Measurements from ENCODE around the gene PCK2.

PCK2 gene

DNA sequence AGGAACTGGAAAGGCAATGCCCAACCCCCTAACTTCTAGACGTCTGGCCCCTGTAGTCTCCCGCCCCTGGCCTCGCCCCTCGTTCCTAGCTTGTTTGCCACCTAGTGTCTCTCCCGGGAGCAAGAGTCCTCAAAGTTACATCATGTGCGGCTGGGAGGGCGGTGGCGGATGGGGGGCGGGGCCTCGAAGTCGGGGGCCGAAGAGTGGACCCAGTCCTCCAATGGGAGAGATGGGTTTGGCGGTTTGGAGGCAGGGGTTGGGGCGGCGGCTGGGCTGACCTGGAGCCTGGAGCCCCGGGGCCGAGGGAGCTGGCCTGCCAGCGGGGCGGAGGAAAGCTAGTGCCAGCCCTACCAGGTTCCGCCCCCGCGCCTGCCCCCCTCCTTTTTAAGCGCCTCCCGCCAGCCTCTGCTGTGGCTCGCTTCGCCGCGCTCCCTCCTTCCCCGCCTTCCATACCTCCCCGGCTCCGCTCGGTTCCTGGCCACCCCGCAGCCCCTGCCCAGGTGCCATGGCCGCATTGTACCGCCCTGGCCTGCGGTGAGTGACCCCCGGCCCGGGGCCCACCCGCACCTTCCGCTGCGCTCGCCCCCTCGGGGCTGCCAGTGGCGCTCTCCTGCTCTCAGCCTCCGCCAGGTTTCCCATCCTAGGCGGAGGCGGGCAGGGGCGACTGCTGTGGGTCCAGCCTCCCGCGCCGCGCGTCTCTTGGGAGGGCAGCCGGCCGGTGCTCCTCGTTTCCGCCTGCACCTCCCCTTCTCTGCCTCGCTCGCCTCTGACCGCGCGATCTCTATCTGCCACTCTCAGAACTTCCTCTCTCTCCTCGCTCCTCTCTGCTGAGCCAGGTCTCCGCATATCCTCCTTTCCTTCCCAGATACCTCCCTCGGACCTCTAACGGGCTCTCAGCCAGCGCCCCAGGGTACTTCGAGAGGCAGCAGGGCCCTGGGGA is at the start of gene PCK2 (continued):
- TF ChIP-seq ZNF248 (tag by site-specific recombination; IDR thresholded peaks at IDR 0.05) (no peak), ZNF292 (tag by site-specific recombination; IDR thresholded peaks at IDR 0.05; ENCODE audit: borderline replicate concordance, low read depth) (no peak), ZNF391 (tag by site-specific recombination; IDR thresholded peaks at IDR 0.05; ENCODE audit: borderline replicate concordance, low read depth) (no peak), ZNF549 (tag by site-specific recombination; IDR thresholded peaks at IDR 0.05) (no peak), RBAK (tag by site-specific recombination; IDR thresholded peaks at IDR 0.05) (no peak), ZNF157 (tag by site-specific recombination; IDR thresholded peaks at IDR 0.05) (no peak), ZNF777 (tag by site-specific recombination; IDR thresholded peaks at IDR 0.05; ENCODE audit: borderline replicate concordance) (no peak), ZNF76 (tag by site-specific recombination; IDR thresholded peaks at IDR 0.05; ENCODE audit: borderline replicate concordance, low read depth) (peak; percentile 80), ZNF514 (tag by site-specific recombination; IDR thresholded peaks at IDR 0.05) (no peak), ZNF311 (tag by site-specific recombination; IDR thresholded peaks at IDR 0.05; ENCODE audit: borderline replicate concordance) (no peak), ZNF174 (tag by site-specific recombination; IDR thresholded peaks at IDR 0.05) (no peak), ZNF664 (tag by site-specific recombination; IDR thresholded peaks at IDR 0.05) (no peak), FEZF1 (tag by site-specific recombination; IDR thresholded peaks at IDR 0.05) (no peak), KLF7 (tag by site-specific recombination; IDR thresholded peaks at IDR 0.05; ENCODE audit: borderline replicate concordance) (peak; percentile 70), GLIS2 (tag by site-specific recombination; IDR thresholded peaks at IDR 0.05) (peak; percentile 93), ZNF837 (tag by site-specific recombination; IDR thresholded peaks at IDR 0.05) (no peak), ZNF792 (tag by site-specific recombination; IDR thresholded peaks at IDR 0.05) (no peak), ZNF223 (tag by site-specific recombination; IDR thresholded peaks at IDR 0.05) (no peak)
- TF ChIP-seq, protein P1, sequence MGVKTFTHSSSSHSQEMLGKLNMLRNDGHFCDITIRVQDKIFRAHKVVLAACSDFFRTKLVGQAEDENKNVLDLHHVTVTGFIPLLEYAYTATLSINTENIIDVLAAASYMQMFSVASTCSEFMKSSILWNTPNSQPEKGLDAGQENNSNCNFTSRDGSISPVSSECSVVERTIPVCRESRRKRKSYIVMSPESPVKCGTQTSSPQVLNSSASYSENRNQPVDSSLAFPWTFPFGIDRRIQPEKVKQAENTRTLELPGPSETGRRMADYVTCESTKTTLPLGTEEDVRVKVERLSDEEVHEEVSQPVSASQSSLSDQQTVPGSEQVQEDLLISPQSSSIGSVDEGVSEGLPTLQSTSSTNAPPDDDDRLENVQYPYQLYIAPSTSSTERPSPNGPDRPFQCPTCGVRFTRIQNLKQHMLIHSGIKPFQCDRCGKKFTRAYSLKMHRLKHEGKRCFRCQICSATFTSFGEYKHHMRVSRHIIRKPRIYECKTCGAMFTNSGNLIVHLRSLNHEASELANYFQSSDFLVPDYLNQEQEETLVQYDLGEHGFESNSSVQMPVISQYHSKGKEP (tag by site-specific recombination; IDR thresholded peaks at IDR 0.05): no peak
- TF ChIP-seq, protein P2, sequence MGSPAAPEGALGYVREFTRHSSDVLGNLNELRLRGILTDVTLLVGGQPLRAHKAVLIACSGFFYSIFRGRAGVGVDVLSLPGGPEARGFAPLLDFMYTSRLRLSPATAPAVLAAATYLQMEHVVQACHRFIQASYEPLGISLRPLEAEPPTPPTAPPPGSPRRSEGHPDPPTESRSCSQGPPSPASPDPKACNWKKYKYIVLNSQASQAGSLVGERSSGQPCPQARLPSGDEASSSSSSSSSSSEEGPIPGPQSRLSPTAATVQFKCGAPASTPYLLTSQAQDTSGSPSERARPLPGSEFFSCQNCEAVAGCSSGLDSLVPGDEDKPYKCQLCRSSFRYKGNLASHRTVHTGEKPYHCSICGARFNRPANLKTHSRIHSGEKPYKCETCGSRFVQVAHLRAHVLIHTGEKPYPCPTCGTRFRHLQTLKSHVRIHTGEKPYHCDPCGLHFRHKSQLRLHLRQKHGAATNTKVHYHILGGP (tag by site-specific recombination; IDR thresholded peaks at IDR 0.05): no peak
- TF ChIP-seq, protein P3, sequence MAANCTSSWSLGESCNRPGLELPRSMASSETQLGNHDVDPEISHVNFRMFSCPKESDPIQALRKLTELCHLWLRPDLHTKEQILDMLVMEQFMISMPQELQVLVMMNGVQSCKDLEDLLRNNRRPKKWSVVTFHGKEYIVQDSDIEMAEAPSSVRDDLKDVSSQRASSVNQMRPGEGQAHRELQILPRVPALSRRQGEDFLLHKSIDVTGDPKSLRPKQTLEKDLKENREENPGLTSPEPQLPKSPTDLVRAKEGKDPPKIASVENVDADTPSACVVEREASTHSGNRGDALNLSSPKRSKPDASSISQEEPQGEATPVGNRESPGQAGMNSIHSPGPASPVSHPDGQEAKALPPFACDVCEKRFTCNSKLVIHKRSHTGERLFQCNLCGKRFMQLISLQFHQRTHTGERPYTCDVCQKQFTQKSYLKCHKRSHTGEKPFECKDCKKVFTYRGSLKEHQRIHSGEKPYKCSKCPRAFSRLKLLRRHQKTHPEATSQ (tag by site-specific recombination; IDR thresholded peaks at IDR 0.05): 0 out of 2 replicates have a peak, but pooled peaks have one; percentile 62
- TF ChIP-seq, protein P4, sequence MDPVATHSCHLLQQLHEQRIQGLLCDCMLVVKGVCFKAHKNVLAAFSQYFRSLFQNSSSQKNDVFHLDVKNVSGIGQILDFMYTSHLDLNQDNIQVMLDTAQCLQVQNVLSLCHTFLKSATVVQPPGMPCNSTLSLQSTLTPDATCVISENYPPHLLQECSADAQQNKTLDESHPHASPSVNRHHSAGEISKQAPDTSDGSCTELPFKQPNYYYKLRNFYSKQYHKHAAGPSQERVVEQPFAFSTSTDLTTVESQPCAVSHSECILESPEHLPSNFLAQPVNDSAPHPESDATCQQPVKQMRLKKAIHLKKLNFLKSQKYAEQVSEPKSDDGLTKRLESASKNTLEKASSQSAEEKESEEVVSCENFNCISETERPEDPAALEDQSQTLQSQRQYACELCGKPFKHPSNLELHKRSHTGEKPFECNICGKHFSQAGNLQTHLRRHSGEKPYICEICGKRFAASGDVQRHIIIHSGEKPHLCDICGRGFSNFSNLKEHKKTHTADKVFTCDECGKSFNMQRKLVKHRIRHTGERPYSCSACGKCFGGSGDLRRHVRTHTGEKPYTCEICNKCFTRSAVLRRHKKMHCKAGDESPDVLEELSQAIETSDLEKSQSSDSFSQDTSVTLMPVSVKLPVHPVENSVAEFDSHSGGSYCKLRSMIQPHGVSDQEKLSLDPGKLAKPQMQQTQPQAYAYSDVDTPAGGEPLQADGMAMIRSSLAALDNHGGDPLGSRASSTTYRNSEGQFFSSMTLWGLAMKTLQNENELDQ (tag by site-specific recombination; IDR thresholded peaks at IDR 0.05; ENCODE audit: low read depth): no peak
- TF ChIP-seq, protein P5, sequence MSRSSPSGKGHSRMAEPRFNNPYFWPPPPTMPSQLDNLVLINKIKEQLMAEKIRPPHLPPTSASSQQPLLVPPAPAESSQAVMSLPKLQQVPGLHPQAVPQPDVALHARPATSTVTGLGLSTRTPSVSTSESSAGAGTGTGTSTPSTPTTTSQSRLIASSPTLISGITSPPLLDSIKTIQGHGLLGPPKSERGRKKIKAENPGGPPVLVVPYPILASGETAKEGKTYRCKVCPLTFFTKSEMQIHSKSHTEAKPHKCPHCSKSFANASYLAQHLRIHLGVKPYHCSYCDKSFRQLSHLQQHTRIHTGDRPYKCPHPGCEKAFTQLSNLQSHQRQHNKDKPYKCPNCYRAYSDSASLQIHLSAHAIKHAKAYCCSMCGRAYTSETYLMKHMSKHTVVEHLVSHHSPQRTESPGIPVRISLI (tag by site-specific recombination; IDR thresholded peaks at IDR 0.05): no peak
- TF ChIP-seq, protein P6, sequence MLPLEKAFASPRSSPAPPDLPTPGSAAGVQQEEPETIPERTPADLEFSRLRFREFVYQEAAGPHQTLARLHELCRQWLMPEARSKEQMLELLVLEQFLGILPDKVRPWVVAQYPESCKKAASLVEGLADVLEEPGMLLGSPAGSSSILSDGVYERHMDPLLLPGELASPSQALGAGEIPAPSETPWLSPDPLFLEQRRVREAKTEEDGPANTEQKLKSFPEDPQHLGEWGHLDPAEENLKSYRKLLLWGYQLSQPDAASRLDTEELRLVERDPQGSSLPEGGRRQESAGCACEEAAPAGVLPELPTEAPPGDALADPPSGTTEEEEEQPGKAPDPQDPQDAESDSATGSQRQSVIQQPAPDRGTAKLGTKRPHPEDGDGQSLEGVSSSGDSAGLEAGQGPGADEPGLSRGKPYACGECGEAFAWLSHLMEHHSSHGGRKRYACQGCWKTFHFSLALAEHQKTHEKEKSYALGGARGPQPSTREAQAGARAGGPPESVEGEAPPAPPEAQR (tag by site-specific recombination; IDR thresholded peaks at IDR 0.05): no peak
- TF ChIP-seq, protein P7, sequence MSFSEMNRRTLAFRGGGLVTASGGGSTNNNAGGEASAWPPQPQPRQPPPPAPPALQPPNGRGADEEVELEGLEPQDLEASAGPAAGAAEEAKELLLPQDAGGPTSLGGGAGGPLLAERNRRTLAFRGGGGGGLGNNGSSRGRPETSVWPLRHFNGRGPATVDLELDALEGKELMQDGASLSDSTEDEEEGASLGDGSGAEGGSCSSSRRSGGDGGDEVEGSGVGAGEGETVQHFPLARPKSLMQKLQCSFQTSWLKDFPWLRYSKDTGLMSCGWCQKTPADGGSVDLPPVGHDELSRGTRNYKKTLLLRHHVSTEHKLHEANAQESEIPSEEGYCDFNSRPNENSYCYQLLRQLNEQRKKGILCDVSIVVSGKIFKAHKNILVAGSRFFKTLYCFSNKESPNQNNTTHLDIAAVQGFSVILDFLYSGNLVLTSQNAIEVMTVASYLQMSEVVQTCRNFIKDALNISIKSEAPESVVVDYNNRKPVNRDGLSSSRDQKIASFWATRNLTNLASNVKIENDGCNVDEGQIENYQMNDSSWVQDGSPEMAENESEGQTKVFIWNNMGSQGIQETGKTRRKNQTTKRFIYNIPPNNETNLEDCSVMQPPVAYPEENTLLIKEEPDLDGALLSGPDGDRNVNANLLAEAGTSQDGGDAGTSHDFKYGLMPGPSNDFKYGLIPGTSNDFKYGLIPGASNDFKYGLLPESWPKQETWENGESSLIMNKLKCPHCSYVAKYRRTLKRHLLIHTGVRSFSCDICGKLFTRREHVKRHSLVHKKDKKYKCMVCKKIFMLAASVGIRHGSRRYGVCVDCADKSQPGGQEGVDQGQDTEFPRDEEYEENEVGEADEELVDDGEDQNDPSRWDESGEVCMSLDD (tag by site-specific recombination; IDR thresholded peaks at IDR 0.05): peak; percentile 86

All from HEK293 (cell line).